Measurements from ENCODE around the gene CRYZL1.

Gene CRYZL1

DNA sequence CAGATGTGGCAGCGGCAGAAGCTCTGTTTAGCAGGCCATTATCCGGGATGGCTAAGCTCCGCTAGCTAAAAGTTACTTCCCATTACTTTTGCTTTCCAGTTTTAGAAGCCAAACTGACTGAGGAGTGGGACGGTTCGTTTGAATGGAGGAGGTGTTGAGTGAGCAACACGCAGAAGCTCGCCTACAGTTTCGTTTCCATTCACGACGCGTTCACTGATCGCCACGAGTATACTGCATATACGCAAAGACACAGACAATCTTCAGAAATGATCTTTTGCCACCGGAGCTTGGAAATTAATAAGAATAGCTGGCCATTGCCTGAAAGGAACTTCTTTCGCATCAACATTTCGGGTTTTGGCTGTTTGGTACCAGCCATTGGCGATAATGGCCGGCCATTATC, 84.1 kb downstream of the CRYZL1 start:
- no peak for DNase-seq

DNA sequence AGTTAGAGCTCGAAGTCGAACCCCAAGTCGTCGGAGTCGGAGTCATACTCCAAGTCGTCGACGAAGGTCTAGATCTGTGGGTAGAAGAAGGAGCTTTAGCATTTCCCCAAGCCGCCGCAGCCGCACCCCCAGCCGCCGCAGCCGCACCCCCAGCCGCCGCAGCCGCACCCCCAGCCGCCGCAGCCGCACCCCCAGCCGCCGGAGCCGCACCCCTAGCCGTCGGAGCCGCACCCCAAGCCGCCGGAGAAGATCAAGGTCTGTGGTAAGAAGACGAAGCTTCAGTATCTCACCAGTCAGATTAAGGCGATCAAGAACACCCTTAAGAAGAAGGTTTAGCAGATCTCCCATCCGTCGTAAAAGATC, 86.6 kb downstream of the CRYZL1 start:
- DNase-seq, result no peak

DNA sequence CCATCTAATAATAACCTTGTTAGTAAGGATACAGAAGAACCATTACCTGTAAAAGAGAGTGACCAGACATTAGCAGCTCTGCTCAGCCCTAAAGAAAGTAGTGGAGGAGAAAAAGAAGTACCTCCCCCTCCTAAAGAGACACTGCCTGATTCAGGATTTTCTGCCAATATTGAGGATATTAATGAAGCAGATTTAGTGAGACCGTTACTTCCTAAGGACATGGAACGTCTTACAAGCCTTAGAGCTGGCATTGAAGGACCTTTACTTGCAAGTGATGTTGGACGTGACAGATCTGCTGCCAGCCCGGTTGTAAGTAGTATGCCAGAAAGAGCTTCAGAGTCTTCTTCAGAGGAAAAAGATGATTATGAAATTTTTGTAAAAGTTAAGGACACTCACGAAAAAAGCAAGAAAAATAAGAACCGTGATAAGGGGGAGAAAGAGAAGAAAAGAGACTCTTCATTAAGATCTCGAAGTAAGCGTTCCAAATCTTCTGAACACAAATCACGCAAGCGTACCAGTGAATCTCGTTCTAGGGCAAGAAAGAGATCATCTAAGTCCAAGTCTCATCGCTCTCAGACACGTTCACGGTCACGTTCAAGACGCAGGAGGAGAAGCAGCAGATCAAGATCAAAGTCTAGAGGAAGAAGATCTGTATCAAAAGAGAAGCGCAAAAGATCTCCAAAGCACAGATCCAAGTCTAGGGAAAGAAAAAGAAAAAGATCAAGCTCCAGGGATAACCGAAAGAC, 87.1 kb downstream of the CRYZL1 start:
- no peak for DNase-seq

DNA sequence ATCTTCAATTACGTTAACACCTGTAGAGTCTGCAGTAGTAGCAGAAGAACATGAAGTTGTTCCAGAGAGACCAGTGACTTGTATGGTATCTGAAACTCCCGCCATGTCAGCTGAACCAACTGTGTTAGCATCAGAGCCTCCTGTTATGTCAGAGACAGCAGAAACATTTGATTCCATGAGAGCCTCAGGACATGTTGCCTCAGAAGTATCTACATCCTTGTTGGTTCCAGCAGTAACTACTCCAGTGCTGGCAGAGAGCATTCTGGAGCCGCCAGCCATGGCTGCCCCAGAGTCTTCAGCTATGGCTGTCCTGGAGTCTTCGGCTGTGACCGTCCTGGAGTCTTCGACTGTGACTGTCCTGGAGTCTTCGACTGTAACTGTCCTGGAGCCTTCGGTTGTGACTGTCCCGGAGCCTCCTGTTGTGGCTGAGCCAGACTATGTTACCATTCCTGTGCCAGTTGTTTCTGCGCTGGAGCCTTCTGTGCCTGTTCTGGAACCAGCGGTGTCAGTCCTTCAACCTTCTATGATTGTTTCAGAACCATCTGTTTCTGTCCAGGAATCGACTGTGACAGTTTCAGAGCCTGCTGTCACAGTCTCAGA, 88.4 kb downstream of the CRYZL1 start:
- DNase-seq, result no peak

DNA sequence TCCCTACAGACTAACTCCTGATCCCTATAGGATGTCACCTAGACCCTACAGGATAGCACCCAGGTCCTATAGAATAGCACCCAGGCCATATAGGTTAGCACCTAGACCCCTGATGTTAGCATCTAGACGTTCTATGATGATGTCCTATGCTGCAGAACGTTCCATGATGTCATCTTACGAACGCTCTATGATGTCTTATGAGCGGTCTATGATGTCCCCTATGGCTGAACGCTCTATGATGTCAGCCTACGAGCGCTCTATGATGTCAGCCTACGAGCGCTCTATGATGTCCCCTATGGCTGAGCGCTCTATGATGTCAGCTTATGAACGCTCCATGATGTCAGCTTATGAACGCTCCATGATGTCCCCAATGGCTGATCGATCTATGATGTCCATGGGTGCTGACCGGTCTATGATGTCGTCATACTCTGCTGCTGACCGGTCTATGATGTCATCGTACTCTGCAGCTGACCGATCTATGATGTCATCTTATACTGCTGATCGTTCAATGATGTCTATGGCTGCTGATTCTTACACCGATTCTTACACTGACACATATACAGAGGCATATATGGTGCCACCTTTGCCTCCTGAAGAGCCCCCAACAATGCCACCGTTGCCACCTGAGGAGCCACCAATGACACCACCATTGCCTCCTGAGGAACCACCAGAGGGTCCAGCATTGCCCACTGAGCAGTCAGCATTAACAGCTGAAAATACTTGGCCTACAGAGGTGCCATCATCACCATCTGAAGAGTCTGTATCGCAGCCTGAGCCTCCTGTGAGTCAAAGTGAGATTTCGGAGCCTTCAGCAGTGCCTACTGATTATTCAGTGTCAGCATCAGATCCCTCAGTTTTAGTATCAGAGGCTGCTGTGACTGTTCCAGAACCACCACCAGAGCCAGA, 89.2 kb downstream of the CRYZL1 start:
- no peak for DNase-seq

DNA sequence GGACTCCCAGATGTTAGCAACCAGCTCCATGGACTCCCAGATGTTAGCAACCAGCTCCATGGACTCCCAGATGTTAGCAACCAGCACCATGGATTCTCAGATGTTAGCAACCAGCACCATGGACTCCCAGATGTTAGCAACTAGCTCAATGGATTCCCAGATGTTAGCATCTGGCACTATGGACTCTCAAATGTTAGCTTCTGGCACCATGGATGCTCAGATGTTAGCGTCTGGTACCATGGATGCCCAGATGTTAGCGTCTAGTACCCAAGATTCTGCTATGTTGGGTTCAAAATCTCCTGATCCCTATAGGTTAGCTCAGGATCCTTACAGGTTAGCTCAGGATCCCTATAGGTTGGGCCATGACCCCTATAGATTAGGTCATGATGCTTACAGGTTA, 89.9 kb downstream of the CRYZL1 start:
- DNase-seq, result no peak

DNA sequence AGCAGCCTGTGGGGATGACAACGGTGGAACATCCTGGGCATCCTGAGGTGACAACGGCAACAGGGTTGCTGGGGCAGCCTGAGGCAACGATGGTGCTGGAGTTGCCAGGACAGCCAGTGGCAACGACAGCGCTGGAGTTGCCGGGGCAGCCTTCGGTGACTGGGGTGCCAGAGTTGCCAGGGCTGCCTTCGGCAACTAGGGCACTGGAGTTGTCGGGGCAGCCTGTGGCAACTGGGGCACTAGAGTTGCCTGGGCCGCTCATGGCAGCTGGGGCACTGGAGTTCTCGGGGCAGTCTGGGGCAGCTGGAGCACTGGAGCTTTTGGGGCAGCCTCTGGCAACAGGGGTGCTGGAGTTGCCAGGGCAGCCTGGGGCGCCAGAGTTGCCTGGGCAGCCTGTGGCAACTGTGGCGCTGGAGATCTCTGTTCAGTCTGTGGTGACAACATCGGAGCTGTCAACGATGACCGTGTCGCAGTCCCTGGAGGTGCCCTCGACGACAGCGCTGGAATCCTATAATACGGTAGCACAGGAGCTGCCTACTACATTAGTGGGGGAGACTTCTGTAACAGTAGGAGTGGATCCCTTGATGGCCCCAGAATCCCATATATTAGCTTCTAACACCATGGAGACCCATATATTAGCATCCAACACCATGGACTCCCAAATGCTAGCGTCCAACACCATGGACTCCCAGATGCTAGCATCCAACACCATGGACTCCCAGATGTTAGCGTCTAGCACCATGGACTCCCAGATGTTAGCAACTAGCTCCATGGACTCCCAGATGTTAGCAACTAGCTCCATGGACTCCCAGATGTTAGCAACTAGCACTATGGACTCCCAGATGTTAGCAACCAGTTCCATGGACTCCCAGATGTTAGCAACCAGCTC, 90.5 kb downstream of the CRYZL1 start:
- DNase-seq, result no peak

DNA sequence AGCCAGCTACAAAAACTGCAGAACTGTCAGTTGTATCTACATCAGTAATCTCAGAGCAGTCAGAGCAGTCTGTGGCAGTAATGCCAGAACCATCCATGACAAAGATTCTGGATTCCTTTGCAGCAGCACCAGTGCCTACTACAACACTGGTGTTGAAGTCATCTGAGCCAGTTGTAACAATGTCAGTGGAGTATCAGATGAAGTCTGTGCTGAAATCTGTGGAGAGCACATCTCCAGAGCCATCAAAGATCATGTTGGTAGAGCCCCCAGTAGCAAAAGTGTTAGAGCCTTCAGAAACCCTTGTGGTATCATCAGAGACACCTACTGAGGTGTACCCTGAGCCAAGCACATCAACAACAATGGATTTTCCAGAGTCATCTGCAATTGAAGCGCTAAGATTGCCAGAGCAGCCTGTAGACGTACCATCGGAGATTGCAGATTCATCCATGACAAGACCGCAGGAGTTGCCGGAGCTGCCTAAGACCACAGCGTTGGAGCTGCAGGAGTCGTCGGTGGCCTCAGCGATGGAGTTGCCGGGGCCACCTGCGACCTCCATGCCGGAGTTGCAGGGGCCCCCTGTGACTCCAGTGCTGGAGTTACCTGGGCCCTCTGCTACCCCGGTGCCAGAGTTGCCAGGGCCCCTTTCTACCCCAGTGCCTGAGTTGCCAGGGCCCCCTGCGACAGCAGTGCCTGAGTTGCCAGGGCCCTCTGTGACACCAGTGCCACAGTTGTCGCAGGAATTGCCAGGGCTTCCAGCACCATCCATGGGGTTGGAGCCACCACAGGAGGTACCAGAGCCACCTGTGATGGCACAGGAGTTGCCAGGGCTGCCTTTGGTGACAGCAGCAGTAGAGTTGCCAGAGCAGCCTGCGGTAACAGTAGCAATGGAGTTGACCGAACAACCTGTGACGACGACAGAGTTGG, 91.4 kb downstream of the CRYZL1 start:
- no peak for DNase-seq

DNA sequence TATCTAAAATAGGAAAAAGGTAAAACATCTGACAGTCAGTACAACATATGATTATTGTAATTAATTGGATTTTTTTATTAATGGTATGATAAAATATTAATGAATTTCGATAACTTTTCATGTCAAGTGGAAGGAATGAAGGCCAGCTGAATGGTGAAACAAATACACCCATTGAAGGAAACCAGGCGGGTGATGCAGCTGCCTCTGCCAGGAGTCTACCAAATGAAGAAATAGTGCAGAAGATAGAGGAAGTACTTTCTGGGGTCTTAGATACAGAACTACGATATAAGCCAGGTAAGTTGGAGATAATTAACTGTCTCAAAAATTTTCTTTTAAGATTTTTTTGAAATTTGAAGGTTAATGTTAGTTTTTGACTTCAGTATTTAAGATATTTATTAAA, 95.5 kb downstream of the CRYZL1 start:
- DNase-seq, result no peak

DNA sequence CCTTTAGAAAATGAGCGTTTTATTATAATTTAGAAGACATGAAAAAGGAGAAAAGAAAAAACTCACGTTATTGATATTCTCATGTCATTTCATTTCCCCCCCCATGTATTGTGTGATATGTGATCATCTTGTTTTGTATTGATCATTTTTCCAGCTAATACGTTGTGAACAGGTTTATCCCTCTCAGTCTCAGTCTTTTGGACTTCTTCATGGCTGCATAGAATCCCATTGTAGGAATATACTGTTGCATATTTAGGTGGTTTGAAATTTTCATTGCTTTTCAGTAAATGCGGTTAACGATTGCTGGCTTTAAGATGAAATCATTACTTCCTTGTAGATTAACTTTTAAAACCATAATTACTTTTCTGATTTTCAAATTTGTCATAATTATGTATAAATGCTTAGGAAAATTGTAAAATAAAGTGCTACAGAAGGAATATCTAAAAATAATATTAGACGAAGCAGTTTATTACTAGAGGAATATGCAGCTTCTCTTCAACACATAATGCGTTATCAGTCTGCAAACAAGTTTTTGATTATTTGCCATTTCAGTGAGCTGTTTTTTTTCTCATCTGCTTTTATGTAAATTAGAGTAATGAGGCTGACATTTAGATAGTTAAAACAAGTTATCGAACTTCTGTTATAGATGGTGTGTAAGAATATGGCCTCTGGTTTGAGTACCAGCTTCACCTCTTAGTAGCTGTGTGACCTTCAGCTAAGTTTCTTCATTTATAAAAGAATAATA, 96.9 kb downstream of the CRYZL1 start:
- no peak for DNase-seq

DNA sequence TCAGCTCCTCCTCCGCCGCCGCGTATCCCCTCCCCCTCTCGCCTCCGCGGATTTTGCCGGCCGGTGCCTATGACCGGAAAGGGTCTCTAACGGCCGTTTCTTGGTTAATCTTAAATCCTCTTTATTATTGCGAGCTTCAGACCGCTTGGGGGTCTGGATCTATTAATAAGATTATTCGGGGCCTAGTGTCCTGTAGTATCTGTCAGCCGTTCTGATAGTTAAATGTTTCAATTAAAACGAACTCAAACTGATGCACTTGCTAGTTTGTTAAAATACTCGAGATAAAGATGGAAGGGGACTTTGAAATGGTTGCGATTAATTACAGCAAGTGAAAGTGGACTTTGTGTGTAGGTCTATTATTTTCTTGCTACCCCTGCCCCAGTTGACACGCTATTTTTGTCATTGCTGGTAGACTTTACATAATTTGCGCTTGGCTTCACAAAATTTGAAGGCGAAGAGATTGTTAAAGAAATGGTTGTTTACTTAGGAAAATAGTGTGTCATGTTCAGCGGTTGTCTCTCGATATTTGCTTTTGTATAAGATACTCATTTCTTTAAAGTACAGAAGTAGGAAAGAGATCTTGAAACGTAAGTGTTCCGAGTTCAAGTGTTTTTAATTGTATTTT, 97.9 kb downstream of the CRYZL1 start:
- peak; percentile 56 for DNase-seq

DNA sequence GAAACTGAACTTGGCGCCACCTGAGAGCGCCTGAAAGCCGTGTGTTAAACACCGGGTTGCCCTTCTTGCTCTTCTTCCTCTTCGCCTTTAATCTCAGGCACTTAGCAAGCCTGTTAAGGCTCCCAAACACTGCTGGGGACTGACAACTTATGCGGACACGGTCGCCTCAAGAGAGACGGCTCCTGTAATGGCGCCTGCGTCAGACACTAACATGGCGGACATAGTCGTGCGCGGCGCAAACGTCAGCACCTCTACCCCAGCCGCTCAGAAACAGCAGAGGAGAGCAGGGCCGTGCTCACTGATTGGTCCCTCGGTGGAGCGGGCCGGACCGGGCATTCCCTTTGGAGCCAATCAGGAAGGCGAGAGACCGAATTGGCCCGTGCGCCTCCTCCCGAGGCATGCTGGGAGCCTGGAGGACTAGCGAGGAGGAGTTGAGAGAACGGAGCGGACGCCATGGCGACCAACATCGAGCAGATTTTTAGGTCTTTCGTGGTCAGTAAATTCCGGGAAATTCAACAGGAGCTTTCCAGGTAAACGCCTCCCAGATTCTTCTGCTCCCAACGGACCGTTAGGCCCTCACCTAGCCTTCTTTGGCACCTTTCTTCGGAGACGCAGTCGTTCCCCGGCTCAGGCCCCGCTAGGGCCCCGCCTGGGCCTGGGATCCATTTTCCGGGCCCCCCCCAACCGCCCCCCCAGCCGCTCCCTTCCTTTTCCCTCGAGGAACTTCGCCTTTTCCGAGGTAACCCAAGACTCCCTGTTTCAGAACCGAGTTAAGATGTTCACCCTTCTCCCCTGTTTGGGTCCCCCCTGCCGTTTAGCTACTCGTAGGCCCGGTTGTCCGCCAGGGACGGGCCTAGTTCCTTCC, 98.7 kb downstream of the CRYZL1 start, which contains the start of gene SON:
SON (plus strand) TSS at position 399 of the 865 bp plus-strand sequence; CDS start at position 454, 55 bp downstream.
- peak; percentile 97 for DNase-seq

DNA sequence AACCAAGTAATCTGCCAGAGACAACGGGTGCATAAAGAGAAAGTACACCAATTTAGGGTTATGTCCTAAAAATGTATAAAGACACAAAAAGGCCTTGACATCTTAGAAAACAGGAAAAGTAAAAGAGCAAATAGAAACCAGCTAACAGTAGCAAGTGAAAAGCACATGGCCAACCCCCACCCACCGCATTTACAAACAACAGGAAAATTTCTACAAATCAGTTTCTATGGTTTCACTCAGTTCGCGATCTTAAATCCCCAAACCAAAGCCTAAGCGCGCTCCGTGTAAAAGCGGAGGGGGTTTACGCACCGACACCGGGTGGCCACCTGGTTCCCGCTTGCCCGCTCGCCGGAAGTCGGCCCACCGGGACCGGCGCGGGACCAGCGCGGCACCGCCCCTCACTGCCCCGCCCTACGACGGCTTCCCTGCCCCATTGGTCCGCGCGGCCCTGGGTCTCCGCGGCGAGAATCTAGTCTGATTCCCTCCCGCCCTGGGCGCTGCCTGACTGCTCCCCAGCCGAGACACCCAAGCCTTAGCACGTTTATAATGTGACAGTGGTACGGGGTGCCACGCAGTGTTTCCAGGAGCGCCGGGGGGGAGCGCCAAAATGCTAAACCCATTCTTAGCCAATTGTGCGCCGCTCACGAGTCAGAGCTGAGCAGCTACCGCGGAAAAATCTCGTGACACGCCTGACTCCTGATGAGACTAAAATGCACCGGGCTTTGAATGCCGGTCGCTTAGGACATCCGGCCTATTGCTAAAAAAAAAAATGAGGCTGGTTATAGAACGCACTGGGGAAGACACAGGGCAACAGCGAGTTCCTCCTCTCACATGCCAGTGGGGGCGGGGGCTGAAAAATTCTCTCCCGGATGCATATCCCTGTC, 99.5 kb downstream of the CRYZL1 start, which contains the start of gene GART:
GART (minus strand) TSS at position 362 of the 884 bp plus-strand sequence. CDS start 2,802 bp downstream, outside the sequence.
- DNase-seq, result peak; percentile 79

DNA sequence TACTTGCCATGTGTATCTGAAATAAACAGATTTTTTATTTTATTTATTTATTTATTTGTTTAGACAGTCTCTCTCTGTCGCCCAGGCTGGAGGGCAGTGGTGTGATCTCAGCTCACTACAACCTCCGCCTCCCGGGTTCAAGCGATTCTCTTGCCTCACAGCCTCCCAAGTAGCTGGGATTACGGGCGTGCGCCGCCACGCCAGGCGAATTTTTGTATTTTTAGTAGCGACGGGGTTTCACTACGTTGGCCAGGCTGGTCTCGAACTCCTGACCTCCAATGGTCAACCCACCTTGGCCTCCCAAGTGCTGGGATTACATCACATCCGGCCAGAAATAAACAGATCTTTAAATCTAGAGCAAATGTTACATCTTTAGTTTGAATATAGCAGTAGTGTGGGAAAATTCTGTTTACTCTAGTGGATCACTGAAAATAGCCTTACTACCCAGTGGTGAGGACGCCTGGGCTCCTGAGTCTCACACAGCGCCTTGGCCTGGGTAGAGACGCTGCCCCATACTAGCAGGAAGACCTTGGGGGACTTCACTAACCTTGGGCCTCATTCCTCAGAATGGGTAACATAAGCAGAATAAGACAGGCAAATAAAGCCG, 100.3 kb downstream of the CRYZL1 start:
- no peak for DNase-seq

DNA sequence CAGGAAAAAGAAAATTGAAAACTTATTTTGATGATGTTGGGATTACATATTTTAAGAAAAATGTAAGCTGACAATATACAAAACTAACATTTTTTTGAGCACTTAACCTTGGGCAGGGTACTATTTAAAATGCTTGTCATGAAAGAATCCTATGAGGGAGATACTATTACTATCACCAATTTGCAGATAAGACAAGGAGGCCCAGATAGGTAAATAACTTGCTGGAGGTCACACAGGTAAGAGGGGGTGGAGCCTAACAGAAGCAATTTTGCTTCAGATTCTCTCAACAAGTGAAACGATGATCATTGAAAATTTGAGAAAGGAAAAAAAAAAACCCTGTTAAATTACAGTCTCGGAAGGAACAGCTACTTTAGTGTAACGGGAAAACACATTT, 100.8 kb downstream of the CRYZL1 start:
- no peak for DNase-seq

DNA sequence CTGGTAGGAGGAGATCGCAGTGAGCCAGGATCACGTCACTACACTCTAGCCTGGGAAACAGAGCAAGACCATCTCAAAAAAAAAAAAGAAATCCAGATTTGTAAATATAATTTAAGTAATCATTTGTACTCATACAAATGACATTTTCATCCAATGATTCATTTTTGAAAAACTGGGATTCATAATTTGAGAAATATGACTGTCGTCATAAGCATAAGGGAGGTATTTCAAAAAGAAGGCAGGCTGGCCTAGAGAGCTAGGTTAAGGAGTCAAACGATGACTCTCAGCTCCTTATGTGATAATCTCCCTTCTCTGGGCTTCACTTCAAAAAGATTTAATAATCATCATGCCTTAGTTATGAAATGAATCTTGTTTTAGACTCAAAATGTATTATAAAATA, 101.9 kb downstream of the CRYZL1 start:
- no peak for DNase-seq
